Measurements from ENCODE around the gene NFKBIB. TPM values are rescaled to one million over a fixed set of nuclear protein-coding genes. Genes with fewer than 3 reads are reported as not detected.

NFKBIB gene, protein sequence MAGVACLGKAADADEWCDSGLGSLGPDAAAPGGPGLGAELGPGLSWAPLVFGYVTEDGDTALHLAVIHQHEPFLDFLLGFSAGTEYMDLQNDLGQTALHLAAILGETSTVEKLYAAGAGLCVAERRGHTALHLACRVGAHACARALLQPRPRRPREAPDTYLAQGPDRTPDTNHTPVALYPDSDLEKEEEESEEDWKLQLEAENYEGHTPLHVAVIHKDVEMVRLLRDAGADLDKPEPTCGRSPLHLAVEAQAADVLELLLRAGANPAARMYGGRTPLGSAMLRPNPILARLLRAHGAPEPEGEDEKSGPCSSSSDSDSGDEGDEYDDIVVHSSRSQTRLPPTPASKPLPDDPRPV
- 8.2 and 15.3 TPM in 2 replicates for total RNA-seq

GRCh38 chr19:38899447-38900201 lies at the start of gene NFKBIB, which contains the start of gene SIRT2:
Gene NFKBIB (plus strand): TSS chr19:38899969. CDS start chr19:38900033, 64 bp downstream.
Gene SIRT2 (minus strand): TSS chr19:38899618. CDS start chr19:38899521, 97 bp downstream.

GRCh38 chr19:38877781-38878574 lies 21.8 kb upstream of the NFKBIB start, which contains the start of gene RINL:
Gene RINL (minus strand): TSS chr19:38878275. CDS start chr19:38876742, 1,533 bp downstream.

DNA sequence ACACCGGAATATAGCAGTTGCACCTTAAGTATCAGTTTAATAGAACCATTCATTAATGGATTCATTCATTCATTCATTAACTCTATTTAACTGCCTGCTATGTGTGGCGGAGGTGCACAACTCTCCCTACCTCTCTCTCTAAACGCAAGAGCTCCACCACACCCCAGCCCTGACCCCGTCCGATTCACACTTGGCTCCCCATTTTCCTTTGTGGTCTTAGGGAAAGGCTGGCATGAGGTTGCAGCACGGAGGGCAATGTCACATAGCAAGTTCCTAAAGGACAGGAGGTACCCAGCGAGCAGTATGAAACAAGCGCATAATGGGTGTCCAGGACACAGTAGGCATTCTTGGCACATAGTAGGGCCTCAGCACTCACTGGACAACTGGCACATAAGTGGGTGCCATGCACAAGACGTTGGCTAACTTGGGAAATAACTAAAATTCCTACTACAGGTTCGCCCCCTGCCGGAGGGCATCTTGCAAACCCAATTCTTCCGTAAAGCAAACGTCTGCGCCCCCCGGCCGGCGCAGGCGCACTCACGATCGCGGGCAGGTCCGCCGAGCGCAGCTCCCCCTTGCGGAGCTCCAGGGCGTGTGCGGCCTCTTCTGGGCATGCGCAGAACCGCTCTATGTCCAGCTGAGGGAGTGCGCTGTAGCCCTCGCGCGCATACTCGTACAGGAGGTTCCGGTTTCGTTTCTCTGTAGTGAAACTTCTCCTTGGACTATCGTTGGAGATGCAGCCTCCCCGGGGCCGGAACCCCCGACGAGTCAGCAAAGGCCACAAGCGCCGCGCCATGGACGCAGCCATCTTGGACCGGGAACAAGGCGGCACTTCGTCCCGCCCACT lies 30.4 kb downstream of the NFKBIB start, which contains the start of gene SARS2:
Gene SARS2, minus strand, starts transcription at position 835 of the 847 bp plus-strand sequence. Its CDS starts 27 bp downstream, at position 808.

GRCh38 chr19:38930776-38931520 lies 31.2 kb downstream of the NFKBIB start, which contains the start of gene MRPS12:
Gene MRPS12 (plus strand): TSS chr19:38930944. CDS start chr19:38931295, 351 bp downstream.

Other genes with a start within 250 kb of the NFKBIB start
- 3.0 and 4.3 TPM in 2 replicates for gene CAPN12, start 155.5 kb upstream of the NFKBIB start, total RNA-seq
- gene LGALS7, start 126.5 kb upstream of the NFKBIB start, total RNA-seq = 0.79 TPM in 1 of 2 replicates, not detected in the other
- 3.5 TPM in 1 of 2 replicates, not detected in the other for gene LGALS7B, start 110.8 kb upstream of the NFKBIB start, total RNA-seq
- gene LGALS4, start 87.0 kb upstream of the NFKBIB start, total RNA-seq = not detected in 2 replicates
- 69.9 and 95.8 TPM in 2 replicates for gene ECH1, start 68.2 kb upstream of the NFKBIB start, total RNA-seq
- 179 and 332 TPM in 2 replicates for gene HNRNPL, start 50.0 kb upstream of the NFKBIB start, total RNA-seq
- 3.6 and 19.2 TPM in 2 replicates for gene RINL, start 21.7 kb upstream of the NFKBIB start, total RNA-seq
- gene SIRT2, start 351 bp upstream of the NFKBIB start, total RNA-seq = 48.3 and 50.6 TPM in 2 replicates
- gene CCER2, start 12.2 kb downstream of the NFKBIB start, total RNA-seq = not detected in 2 replicates
- 21.2 and 44.9 TPM in 2 replicates for gene SARS2, start 30.8 kb downstream of the NFKBIB start, total RNA-seq
- gene MRPS12, start 31.0 kb downstream of the NFKBIB start, total RNA-seq = 21.6 and 23.6 TPM in 2 replicates
- gene FBXO17, start 75.8 kb downstream of the NFKBIB start, total RNA-seq = 10.8 and 11.8 TPM in 2 replicates
- gene FBXO27, start 132.6 kb downstream of the NFKBIB start, total RNA-seq = 1.2 and 9.5 TPM in 2 replicates
- gene ACP7, start 184.4 kb downstream of the NFKBIB start, total RNA-seq = 0.22 and 0.39 TPM in 2 replicates
- gene PAK4, start 225.8 kb downstream of the NFKBIB start, total RNA-seq = 15.7 and 17.3 TPM in 2 replicates

Data from placental epithelial cell (primary cell).